Sigmoid colon (tissue), 7 donors: ENCODE data around the gene SUSD1. TPM values are rescaled to one million over a fixed set of nuclear protein-coding genes. Genes with fewer than 3 reads are reported as not detected.
A peak's percentile ranks its signal among the peaks of the same experiment; 100 is the strongest.

ENCODE experiments used
- DNase-seq: peaks from one replicate; pipeline ENCODE4 v3.0.0-alpha.2; 2019
- H3K27ac ChIP-seq, 4 donors: fragments of 200-600 bp; sonication (generic); one replicate each; pipeline ENCODE4 v1.5.1; 2016 to 2019; ENCODE audit warnings: mild to moderate bottlenecking in 1 of 4
- H3K27me3 ChIP-seq, 3 donors: fragments of 200-600 bp; sonication (generic); one replicate each; pipeline ENCODE4 v1.5.1; 2019; ENCODE audit warnings: mild to moderate bottlenecking in 1 of 3
- H3K36me3 ChIP-seq, 4 donors: fragments of 200-600 bp; sonication (generic); one replicate each; pipeline ENCODE4 v1.5.1; 2016 to 2019
- H3K4me1 ChIP-seq, 4 donors: fragments of 200-600 bp; sonication (generic); one replicate each; pipeline ENCODE4 v1.5.1; 2017 to 2019
- H3K4me3 ChIP-seq, 4 donors: fragments of 200-600 bp; sonication (generic); one replicate each; pipeline ENCODE4 v1.5.1; 2017 to 2019; ENCODE audit warnings: mild to moderate bottlenecking in 2 of 4, moderate library complexity in 1 of 4
- H3K9me3 ChIP-seq, 4 donors: fragments of 200-600 bp in 3 of 4; sonication (generic) in 3 of 4; one replicate each; pipeline versions ENCODE4 v1.5.1 to v1.6.1; 2013 to 2019
- CTCF ChIP-seq, 4 experiments: fragments of 450-650 bp in 3 of 4; fragments of 200-600 bp in 1 of 4; IDR thresholded peaks; one replicate each; pipeline ENCODE4 v1.5.1; 2016 to 2019; ENCODE audit warnings: antibody characterized with exemption in 4 of 4, mild to moderate bottlenecking in 3 of 4, moderate library complexity in 2 of 4
- EP300 ChIP-seq, 4 donors: sonication (generic); formaldehyde crosslinking; IDR thresholded peaks; one replicate each; pipeline ENCODE4 v1.6.1; 2017; ENCODE audit warnings: antibody characterized with exemption in 4 of 4
- POLR2A ChIP-seq, 2 donors: fragments of 450-650 bp; IDR thresholded peaks; one replicate each; pipeline ENCODE4 v1.6.1; 2016; ENCODE audit warnings: antibody characterized with exemption in 2 of 2, mild to moderate bottlenecking in 2 of 2, moderate library complexity in 2 of 2
- POLR2AphosphoS5 ChIP-seq, 4 donors: sonication (generic); formaldehyde crosslinking; IDR thresholded peaks; one replicate each; pipeline ENCODE4 v1.6.1; 2017; ENCODE audit warnings: antibody characterized with exemption in 4 of 4
- WGBS, 2 donors: extraction: QIAGEN DNeasy Blood & Tissue Kit; methylation state at CpG; one replicate each; pipeline ENCODE4 v1.1.7; 2013; 5-methylcytosine and 5-hydroxymethylcytosine counted together
- intact Hi-C: fragments of 100-400 bp; cut with DNase I; formaldehyde crosslinking; loops from one replicate; pipeline ENCODE4 v1.15.1; 2023
- polyA plus RNA-seq, 3 donors: library from polyadenylated mRNA; stranded (reverse); fragments of 200-250 nt; gene quantifications; one replicate each; pipeline ENCODE4 v1.2.3, GENCODE V29; 2013
- total RNA-seq, 4 donors: library from RNA; depleted of rRNA; stranded (reverse); fragments of >200 nt; gene quantifications; one replicate each; pipeline ENCODE4 v1.1.0, GENCODE V29; 2016
- donor health status: healthy with polysubstance abuse.
- donor health status: Bipolar disorder and iron deficiency.
- donor health status: healthy.

The SUSD1 gene
- total and polyA plus RNA-seq, 7 donors: 1.8 to 10.7 (median 4.7) TPM

DNA sequence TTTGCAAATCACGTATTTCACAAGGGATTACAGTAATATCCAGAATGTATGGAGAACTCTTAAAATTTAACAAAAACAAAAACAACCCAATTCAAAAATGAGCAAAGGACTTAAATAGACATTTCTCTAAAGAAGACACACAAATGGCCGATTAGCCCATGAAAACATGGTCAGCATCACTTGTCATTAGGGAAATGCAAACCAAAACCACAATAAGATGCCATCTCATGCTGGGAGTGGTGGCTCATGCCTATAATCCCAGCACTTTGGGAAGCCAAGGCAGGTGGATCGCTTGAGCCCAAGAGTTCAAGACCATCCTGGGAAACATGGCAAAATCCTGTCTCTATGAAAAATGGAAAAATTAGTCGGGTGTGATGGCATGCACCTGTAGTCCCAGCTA is 120.2 kb downstream of the SUSD1 start:
- intact Hi-C loops: no loop called here
- H3K4me1 ChIP-seq: peaks cover 0 to 43% (median 32%) of the 10 kb centered on the region in 4 donors
- 94 to 95% methylated on average over 4 of the region's 4 CpGs for WGBS, 2 donors
- no peak overlapping the region for H3K4me3 ChIP-seq
- H3K9me3 ChIP-seq: no peaks in the 10 kb centered on the region
- no peaks in the 10 kb centered on the region for H3K36me3 ChIP-seq
- DNase-seq: no peak
- H3K27ac ChIP-seq: no peak overlapping the region
- no peak for TF ChIP-seq POLR2A (IDR thresholded peaks at IDR 0.05)
- H3K27me3 ChIP-seq: no peaks in the 10 kb centered on the region

DNA sequence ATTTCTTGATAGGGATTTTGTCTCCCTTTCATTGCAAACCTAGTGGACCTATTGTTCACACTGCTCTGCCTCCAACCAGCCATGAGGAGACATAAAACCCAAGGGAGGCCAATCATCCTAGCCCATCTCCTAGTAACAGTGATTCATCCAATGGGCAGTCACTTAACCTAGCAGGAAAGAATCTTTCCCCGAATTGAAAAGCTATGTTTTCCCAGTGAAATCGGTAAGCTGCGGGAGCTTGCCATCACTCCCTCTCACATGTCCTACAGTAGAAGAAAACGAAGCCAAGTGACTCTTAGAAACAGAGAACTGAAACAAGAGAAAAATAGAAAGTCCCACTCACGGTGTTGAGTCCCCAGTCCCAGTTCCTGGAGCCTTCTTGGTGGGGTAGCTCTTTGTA is 123.3 kb downstream of the SUSD1 start:
- intact Hi-C loops: no loop called here
- no peak overlapping the region for H3K27ac ChIP-seq
- H3K4me1 ChIP-seq: peaks cover 0 to 35% (median 29%) of the 10 kb centered on the region in 4 donors
- 75 to 88% methylated on average over 5 of the region's 5 CpGs for WGBS, 2 donors
- TF ChIP-seq POLR2A (IDR thresholded peaks at IDR 0.05) (no peak), EP300 (IDR thresholded peaks at IDR 0.05) (no peak), POLR2AphosphoS5 (IDR thresholded peaks at IDR 0.05) (peak in 1 of 4 donors; percentile 18)
- no peak overlapping the region for H3K4me3 ChIP-seq
- no peaks in the 10 kb centered on the region for H3K9me3 ChIP-seq
- DNase-seq: no peak
- no peaks in the 10 kb centered on the region for H3K36me3 ChIP-seq
- H3K27me3 ChIP-seq: no peaks in the 10 kb centered on the region

GRCh38 chr9:112050544-112051475 is 124.3 kb downstream of the SUSD1 start:
- no peaks in the 10 kb centered on the region for H3K9me3 ChIP-seq
- H3K27ac ChIP-seq: peak overlapping the region; percentile 40 to 79 (median 62)
- no peaks in the 10 kb centered on the region for H3K27me3 ChIP-seq
- peak; percentile 83 for DNase-seq
- H3K4me3 ChIP-seq: no peak overlapping the region
- peaks cover 0 to 35% (median 29%) of the 10 kb centered on the region in 4 donors for H3K4me1 ChIP-seq
- 36 to 58% methylated on average over 7 of the region's 7 CpGs for WGBS, 2 donors
- intact Hi-C loops: no loop called here
- peak in 2 of 4 donors; percentile 50 to 75 for TF ChIP-seq POLR2AphosphoS5 (IDR thresholded peaks at IDR 0.05)
- no peak for TF ChIP-seq CTCF (IDR thresholded peaks at IDR 0.05)
- peak in 1 of 4 donors; percentile 29 for TF ChIP-seq EP300 (IDR thresholded peaks at IDR 0.05)
- TF ChIP-seq POLR2A (IDR thresholded peaks at IDR 0.05): no peak
- H3K36me3 ChIP-seq: no peaks in the 10 kb centered on the region

DNA sequence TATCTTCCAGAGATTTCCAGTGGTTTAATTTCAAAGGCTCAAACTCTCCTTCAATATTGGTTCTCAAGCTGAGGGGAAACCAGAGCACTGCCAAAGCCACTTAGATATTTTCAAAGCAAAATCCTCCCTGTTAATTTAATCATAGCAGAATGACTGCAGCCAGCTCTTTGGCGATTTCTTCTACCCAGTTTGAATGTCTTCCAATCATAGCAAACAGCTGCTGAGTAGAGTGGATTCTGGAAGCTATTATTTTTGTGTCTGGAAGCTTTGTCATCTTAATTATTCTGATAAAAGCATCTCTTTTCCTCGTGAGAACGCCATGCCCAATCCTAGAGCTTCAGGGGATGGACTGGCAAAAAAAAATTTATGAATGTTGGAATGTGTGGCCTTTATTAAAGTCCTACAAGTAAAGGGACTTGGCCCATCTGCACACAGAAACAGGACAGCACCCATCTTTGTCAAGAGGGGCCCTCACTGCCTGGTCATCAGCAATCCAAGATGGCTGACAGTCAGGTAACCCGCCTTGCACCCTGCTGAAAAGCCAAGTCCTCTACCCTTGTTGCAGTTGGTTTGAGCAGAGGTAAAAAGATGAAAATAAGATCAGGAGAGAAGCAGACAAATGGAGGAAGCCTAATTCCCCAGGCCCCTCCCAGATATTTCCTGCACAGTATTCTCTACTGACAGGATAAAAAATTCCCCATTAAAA is 125.1 kb downstream of the SUSD1 start:
- H3K36me3 ChIP-seq: no peaks in the 10 kb centered on the region
- 53 to 67% methylated on average over 4 of the region's 4 CpGs for WGBS, 2 donors
- TF ChIP-seq EP300 (IDR thresholded peaks at IDR 0.05) (no peak), POLR2A (IDR thresholded peaks at IDR 0.05) (no peak)
- H3K27me3 ChIP-seq: no peaks in the 10 kb centered on the region
- H3K4me1 ChIP-seq: peaks cover 0 to 35% (median 29%) of the 10 kb centered on the region in 4 donors
- intact Hi-C loops: no loop called here
- no peak for DNase-seq
- peak overlapping the region; percentile 40 to 79 (median 62) for H3K27ac ChIP-seq
- H3K4me3 ChIP-seq: no peak overlapping the region
- H3K9me3 ChIP-seq: no peaks in the 10 kb centered on the region

DNA sequence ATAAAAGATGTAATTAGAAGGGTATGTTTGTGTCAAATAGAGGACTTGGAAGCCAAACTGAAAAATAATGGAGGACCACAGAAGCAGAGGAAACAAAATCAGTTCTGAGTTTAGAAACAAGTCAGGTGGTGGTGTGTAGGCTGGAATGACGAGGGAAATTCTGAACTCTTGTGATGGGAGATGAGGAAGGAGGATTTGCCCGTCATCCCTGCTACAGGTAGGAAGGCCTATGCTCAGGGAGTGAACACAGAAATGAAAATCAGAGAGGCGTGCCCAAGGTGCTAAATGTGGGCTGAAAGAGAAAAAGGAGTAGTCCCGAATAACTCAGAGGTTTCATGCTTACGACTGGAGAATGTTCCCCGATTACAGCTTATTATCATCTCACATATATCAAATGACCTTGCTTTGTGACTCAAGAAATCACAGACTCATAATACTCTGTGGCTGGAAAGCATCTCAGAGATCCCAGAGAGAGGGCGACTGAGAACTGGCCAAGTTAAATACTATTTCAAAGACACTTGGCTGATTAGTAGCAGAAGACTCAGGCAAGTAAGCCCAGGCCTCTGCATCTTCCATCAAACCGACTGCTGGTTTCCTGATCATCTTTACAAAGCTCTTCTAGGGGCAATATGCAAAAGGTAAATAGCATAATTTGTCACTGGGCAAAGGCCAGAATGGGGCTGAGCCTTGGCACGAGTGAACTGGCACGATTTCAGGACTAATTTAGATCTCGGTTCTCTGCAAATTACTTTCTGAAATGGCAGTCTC is 126.0 kb downstream of the SUSD1 start:
- Histone ChIP-seq H3K4me1 (peaks cover 0 to 35% (median 29%) of the 10 kb centered on the region in 4 donors), H3K27ac (peak overlapping the region; percentile 40 to 79 (median 62)), H3K4me3 (no peak overlapping the region), H3K9me3 (no peaks in the 10 kb centered on the region), H3K27me3 (no peaks in the 10 kb centered on the region), H3K36me3 (no peaks in the 10 kb centered on the region)
- WGBS, 2 donors: 27 to 57% methylated on average over 11 of the region's 11 CpGs
- intact Hi-C loops: no loop called here
- TF ChIP-seq POLR2A (IDR thresholded peaks at IDR 0.05) (no peak), POLR2AphosphoS5 (IDR thresholded peaks at IDR 0.05) (peak in 2 of 4 donors; percentile 6 to 35)
- no peak for DNase-seq

DNA sequence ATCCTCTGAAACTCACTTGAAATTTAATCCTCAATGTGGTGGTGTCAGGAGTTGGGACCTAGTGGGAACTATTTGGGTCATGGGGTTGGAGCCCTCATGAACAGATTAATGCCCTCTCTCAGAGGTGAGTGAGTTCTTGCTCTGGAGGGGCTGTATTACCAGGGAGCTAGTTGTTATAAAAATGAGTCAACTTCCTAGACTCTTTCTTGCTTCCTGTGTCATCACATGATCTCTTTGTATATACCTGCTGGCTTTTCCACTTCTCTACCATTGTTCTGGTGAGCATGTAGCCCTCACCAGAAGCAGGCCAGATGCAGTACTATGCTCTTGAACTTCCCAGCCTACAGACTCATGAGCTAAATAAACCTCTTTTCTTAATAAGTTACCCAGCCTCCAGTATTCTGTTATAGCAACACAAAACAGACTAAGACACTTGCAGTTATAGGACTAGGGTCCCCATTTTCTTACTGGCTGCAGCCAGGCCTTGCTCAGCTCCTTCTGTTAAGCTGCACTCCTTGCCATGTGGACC is 127.5 kb downstream of the SUSD1 start:
- Histone ChIP-seq H3K27ac (no peak overlapping the region), H3K9me3 (no peaks in the 10 kb centered on the region), H3K4me1 (peaks cover 0 to 35% (median 29%) of the 10 kb centered on the region in 4 donors), H3K27me3 (no peaks in the 10 kb centered on the region), H3K36me3 (no peaks in the 10 kb centered on the region), H3K4me3 (no peak overlapping the region)
- no peak for TF ChIP-seq EP300 (IDR thresholded peaks at IDR 0.05)
- TF ChIP-seq CTCF (IDR thresholded peaks at IDR 0.05): no peak
- TF ChIP-seq POLR2A (IDR thresholded peaks at IDR 0.05): no peak
- TF ChIP-seq POLR2AphosphoS5 (IDR thresholded peaks at IDR 0.05): no peak
- intact Hi-C loops: no loop called here
- DNase-seq: no peak
